Endothelial cell of hepatic sinusoid (primary cell): Measurements from ENCODE around the gene ZEB1.
"Not testable (repeated sequence)": the region's sequence is repeated elsewhere in the genome, so short reads cannot be mapped to it uniquely, and the experiment has no call there.

Experiments used
- in situ Hi-C: cut with HindIII; loops from 2 replicates; pipeline ENCODE4 v1.10.0; 2017; ENCODE audit warnings: low sequenced_read_pairs

The ZEB1 gene

DNA sequence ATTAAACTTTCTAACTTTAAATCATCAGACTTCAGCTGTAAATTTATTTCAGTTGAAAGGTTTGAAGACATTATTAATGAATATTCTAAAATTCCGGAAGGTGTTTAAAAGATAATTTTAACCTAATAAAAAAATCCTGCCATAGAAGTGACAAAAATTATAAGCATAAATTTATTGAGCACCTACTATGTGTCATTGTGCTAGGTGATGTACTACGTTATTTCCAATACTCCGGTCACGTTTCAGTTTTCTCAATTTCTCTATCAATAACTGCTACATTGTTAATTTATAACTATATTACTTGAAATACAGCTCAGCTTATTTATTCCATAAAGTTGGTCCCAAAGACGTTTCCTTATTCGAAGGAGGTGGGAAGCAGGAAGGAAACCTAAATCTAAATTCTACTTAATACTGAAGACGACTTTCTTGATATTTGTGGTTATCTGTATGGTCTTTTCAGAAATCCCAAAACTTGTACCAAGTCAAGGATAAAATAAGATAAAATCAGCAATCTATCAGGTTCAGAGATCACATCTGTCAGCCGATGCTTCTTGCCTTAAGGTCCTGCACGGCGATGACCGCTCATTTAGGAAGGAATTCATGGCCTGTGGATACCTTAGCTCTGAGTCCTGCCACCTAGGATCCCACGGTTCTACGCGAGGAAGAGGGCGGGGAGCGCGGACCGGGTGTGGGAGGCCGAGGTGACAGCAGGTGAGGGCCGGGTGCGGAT, 1.2 kb upstream of the ZEB1 start:
- in situ Hi-C loops: no loop called here

DNA sequence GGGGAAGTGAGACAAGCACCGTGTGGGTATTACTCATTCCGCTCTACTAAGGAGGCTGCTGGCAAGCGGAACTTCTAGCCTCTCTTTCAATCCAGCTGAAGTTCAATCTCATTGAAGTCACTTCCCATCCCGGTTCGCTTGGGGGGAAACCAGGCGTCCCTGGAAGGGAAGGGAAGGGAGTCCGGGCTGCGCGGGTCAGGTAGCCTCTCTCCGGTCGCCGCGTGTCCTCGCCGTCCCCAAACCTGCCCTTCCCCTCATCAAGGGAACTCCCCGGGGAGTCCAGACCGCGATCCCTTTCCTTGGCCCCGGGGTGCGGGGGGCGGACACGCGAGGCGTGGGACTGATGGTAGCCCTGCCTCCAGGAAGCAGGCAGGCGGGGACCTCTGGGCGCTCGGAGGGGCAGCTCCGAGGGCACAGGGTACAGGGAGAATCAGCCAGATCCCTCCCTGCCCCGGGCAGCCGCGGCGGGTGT, 598 bp upstream of the ZEB1 start:
- in situ Hi-C loops: no loop called here

DNA sequence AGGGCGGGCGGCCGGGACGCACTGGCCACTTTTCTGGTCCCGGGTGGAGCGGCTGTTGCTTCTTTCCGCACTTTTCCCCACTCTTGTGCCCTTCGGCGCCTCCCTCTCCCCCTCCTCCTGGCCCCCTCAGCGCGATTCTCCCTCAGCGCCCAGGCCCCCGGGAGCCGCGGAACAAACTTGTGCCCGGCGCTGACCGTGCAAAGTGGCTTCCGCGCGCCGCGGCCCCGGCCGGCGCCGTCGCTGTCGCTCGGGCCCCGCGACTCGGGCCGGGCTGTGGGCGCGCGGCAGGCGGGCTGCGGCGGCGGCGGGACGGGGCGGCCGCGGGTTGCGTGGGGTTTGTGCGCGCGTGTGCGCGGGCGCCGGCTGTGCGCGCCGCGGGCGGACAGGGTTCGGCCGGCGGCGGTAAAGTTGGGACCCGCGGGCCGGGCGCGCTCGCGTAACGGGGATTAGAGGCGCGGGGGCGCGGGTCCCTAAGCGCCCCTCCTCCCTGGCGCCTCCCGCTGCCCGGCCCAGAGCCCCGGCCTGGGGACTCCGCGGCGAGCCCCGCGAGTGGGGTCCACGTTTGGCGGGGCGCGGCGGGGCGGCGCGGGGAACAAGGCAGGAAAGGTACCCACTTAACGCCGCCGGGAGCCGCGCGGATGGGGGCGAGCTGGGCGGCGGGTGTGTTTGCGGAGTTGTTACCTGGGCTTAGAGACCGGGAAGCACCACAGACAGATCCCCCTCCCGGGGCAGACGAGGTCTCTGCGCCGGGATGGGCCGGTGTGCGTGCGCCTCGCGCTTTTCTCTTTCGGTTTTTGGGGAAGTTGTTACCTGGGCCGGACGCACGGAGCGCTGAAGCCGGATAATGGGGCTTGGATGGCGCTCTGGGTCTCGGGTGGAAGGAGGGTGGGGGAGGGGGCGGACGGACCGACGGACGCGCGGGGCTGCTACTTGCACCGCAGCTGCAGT, 860 bp downstream of the ZEB1 start:
- in situ Hi-C loops: no loop called here

DNA sequence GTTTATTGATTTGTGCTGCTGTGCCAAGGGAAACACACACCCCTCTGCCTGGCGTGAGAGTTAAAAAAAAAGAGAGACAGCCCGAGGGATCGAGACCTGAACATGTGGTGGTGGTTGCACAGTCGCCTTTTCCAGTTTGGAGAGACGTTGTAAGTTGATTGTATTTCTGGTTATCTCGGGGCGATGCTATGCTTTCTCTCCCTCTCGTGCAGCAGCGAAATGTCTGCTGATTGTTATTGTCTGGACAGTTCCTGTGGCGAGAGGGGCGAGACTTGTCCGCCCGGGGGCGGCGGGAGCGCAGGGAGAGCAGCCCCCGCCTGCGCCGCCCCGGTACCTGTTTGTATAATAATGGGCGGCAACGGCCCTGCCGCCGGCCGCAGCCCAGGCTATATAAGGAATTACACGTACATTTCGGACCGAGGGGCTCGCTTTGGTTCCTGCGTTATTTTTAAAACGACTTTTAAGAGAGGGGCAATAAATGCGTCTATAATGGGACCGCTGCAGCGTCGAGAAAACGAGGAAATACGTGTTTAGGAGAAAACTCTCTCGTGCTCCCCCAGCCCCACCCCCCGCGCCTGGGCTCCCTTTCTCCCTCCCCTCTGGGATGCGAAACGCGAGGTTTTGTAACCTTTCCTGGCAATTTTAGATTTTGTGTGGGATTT, 1.7 kb downstream of the ZEB1 start:
- in situ Hi-C loops: no loop called here

DNA sequence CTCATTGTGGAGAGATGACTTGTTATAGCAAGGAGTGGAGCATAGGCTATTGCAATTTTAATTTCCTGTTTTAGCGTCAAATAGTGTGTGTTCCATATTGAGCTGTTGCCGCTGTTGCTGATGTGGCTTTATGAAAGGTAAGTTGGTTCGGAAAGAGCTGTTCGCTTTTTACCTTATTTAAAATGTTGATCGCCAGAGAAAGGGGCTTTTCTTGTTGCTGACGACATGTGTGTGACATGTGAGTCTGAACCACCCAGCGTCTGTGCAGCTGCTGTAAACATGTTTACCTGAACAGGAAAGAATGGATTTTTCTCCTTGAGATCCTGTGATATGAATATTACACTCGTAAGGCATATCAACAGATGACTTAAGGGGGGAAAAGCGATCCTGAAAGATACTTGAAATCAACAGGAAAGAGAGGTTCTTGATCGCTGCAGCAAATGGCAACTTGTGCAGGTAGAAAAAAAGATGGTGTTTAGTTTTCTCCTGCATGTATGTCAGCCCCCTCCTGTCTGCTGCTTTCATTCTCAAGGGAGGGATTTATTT, 2.5 kb downstream of the ZEB1 start:
- in situ Hi-C loops: no loop called here

DNA sequence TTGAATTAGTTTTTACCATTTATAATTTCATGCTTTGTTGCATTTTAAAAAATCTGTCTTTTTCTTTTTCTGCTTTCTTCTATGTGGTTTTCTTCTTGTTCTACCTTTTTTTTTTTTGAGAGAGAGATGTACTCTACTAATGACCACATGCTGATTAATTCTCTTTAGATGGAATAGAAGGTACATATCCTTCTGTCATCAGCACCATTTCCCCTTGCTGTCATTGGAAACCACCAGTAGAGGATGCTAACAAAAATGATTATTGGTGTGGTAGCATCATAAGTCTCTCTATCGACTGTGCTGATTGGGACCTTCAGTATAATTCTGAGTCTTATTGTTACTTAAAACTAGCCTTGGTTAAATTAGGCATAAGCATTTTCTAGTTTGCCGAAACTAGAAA, 3.6 kb downstream of the ZEB1 start:
- in situ Hi-C loops: no loop called here

DNA sequence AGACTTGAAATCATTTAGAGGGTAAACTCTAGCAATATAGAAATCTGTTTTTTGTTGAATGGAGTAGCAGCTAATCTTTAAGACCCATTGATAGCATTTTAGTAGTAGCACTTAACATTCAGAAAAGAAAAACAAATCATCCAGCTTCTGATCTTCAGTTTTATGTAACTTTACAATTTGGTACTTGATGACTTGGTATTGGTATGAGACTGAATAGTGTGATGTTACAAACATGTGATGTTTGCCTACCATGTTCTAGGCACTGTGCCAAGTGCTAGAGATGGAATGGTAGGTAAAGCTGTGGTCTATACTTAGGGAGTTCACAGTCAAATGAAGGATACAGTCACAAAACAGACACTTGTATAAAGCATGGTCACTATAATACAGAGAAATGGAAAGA, 21.3 kb downstream of the ZEB1 start:
- in situ Hi-C loops: no loop called here

DNA sequence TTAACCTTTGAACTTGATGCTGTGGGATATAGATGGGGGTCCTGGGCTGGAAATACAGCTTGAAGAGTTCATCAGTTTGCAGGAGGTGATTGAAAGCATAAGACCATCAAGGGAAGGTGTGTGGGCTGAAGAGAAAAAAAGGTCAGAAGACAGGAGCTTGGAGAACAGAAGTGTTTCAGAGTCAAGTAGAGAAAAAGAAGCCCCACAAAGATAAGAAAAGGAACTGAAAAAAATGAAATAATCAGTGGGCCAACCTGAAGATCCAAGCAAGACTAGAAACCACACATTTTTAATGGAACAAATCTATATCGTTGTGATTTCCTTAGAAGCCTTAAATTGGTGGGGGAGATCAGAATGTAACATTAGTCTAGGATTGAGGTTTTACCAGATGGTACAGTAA, 22.5 kb downstream of the ZEB1 start:
- in situ Hi-C loops: no loop called here

DNA sequence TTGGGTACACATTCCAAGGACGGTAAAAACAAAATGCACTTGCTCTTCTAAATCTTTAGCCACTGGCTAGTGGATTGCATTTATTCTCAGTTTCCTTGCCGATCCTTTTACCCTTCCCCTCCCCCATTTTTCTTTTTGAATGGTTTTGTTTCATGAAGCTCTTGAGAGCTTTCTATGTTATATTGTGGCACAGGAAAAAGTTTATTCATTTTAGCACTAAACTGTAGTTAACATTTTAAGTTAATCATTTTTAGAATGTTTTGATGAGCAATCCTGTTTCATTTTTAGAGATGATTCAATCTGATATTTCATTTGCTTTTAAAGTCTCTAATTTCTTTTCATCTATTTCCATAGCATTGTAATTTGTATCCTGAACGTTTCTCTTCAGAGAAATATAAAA, 24.0 kb downstream of the ZEB1 start:
- in situ Hi-C loops: no loop called here

DNA sequence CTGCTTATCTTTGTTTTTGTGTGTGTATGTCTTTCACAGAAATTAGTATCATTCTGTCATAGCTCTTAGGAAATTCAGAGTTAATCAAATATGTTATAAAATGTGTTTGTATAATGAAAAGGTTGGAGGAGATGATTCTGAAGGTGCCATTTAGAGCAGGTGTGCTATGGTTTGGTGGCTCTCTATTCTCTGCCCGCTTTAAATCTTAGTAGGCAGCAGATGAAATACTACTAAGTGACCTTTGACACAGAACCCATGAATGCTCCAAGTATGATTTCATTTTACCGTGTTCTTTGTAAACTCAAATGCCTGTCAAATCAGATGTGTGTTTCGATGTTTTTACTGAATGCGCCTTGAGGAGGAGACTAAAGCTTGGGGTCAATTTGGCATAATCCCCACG, 24.5 kb downstream of the ZEB1 start:
- in situ Hi-C loops: no loop called here

DNA sequence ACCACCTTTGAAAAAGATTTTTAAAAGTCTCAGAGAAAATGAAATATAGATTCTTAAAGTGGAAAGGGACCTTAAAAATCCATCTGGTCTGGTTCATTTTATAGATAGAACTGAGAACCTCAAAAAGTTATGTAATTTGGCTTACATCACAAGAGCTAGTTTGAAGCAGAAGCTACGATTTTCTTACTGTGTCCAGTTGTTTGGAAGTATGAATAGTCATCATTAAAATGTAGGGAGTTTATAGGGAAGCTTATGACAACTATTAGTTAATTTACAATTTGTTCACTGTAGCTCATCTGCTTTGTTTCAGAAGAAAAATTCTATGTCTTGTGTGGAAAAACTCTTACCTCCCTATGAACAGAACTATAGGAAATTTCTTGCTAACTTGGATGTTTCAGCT, 26.9 kb downstream of the ZEB1 start:
- in situ Hi-C loops: loop anchor here (5.0 kb wide), 1 partner anchor 46 kb away; no protein-coding TSS in a partner anchor

DNA sequence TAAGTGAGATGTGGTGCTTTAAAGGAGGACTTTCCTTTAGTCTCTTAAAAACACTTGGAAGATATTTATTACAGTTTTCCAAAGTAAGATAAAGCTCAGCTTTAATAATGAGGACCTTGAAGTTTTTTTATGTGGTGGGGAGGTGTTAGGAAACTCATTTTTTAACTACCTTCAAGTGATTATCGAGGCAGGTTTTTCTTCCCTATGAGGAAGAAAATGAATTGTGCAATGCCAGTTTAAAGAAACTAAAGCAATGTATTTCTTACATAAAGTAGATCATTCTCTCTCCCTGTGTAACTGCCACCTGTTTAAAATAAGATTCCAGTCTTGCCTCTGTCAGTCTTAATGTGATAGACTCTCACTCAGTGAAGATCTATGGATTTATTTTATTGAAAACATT, 27.9 kb downstream of the ZEB1 start:
- in situ Hi-C loops: loop anchor here (5.0 kb wide), 1 partner anchor 45 kb away; no protein-coding TSS in a partner anchor

DNA sequence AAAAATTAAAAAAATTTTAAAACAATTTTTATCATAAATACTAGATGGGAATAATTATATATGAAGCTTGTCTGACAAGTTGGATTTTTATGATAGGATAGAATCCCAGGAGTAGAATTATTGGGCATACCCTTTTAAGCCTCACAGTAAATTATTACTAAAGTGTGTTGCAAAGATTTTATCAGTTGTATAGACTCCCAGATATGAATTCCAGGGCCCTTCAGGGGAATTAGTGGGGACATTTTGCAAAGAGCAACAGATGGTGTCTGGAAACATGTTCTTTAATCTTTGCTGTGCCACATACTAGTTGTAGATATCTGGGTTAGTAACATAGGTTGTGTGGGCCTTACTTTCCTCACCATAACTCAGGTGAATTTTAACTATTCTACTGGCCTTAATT, 28.7 kb downstream of the ZEB1 start:
- in situ Hi-C loops: loop anchor here (5.0 kb wide), 1 partner anchor 45 kb away; no protein-coding TSS in a partner anchor

DNA sequence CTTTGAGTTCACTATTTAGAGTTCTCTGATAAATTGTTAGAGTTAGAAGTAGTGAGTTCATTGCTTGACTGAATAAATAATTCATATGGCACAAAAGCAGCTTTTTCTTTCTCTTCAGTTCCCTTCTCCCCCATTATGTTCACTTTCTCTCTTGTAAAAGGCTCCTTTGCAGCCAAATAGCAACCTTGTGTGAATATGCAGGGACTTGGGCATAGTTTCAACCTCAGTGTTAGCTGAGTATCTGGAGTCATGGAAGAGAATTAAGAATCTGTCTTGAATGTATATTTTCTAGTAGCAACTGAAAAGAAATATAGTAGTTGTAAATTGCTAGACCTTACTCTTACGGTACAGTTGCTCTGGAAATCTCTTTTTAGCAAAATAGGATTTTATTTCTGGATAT, 31.9 kb downstream of the ZEB1 start:
- in situ Hi-C loops: no loop called here

DNA sequence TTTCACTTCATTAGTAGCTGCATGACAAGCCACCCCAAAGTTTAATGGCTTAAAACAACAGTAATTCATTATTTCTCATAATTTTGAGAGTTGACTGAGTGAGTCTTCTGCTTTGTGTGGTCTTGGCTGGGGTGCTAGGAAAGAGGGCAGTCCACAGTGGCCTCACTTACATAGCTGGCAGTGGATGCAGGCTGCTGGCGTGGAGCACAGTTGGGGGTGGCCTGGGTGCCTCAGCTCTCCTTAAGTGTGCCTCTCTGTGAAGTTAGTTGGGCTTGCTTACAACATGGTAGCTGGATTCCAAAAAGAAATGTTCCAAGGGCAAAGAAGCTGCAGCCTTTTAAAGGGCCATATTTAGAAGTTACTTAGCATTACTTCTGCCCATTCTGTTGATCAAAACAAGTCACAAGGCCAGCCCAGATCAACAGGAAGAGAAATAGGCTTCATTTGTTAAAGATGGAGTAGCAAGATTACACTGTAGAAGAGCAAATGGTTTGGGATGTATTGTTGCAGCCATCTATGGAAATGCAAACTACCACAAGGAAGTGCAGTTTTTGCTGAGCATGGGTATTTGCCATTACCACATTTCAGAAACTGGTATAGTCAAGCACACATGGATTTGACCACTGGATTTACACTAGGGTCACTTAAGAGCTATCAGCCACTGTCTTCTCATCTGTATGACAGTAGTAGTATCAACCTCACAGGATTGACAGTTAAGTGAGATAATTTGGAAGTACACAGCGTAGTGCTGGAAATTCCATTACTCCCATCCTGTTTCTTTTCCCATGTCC, 33.6 kb downstream of the ZEB1 start:
- in situ Hi-C loops: no loop called here

DNA sequence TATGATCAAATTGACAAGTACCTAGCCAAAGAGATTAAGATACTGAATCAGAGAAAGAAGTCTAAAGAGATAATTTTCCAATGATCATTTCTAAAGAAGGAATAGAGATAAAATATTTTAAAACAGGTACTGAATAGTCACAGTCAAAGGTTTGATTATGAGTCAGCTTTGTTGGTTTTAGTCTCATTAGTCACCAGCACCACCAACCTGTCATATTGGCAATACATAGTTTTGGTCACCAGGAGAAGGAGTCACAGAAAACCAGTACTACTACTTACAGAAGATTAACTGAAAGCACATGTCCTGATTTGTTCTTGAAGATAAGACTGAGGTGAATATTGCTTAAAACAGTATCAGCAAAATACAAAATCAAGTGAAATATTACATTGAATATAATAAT, 34.6 kb downstream of the ZEB1 start:
- in situ Hi-C loops: no loop called here

DNA sequence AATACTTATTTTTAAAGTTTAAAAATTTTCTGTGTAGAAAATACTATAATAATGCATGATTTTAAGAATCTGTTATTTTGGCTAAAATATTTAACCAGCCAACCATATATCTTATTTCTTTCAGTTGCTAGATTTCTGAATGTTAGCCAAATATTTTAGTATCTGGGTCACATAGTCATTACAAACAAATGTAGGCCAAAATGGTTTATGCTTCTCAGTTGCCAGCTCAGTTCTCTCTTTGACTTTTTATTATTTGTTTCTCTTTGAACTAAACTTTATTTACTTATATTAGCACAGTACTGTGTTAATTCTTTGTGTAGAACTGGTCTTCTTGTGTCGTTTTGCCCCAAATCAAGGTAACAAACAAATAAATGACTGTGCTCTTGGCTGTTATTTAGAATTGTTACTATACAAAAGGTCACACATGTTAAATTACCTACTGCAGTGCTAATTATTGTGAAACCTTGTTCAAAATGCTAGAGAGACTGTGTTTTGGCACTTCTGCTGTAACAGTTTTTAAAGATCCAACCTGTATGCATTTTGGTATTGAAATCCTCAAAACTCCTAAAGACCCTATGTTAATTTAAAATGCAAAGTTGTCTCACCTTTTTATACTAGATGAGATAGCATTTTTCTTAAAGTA, 39.8 kb downstream of the ZEB1 start:
- in situ Hi-C loops: no loop called here

DNA sequence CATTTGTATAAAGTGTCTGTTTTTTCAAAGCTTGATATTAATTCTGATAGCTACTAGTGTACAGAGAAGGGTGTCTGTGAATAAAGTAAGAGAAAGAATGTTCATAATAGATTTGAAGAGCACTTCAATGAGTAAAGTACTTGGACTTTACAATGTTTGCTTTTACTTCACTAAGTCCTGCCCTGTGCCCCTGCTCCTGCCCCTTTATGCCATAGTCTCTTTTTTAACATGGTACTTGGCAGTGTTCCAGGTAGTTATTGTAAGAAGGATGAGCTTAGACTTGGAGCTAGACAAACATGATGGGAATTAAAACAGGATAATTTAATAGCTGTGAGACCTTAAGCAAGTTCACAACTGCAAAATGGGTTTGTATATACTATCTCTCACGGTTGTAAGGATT, 41.0 kb downstream of the ZEB1 start:
- in situ Hi-C loops: no loop called here

DNA sequence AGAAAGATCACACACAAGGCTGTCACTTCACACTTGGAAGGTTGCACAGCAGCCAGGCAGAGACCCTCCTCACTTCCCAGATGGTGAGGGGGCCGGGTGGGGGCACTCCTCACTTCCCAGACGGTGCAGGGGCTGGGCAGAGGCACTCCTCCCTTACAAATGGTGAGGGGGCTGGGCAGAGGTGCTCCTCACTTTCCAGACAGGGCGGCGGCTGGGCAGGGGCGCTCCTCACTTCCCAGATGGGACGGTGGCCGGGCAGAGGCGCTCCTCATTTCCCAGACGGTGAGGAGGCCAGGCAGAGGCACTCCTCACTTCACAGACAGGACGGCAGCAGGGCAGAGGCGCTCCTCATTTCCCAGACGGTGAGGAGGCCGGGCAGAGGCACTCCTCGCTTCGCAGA, 42.5 kb downstream of the ZEB1 start:
- in situ Hi-C loops: not testable (repeated sequence)
